HepG2 (cell line): Measurements from ENCODE around the gene PLEKHG5. TPM values are rescaled to one million over a fixed set of nuclear protein-coding genes. Genes with fewer than 3 reads are reported as not detected.

ENCODE experiments used
- ARHGAP35 ChIP-seq: sonication (generic); formaldehyde crosslinking; IDR thresholded peaks from 2 replicates; pipeline ENCODE4 v1.9.0; 2022; ENCODE audit warnings: mild to moderate bottlenecking, inconsistent platforms, moderate library complexity, missing genetic modification reagents, borderline replicate concordance
- ARID5B ChIP-seq: IDR thresholded peaks from 2 replicates; pipeline ENCODE4 v1.4.0; 2020; ENCODE audit warnings: mild to moderate bottlenecking, missing genetic modification reagents
- CEBPG ChIP-seq: IDR thresholded peaks from 2 replicates; pipeline ENCODE4 v1.6.1; 2016
- DRAP1 ChIP-seq: IDR thresholded peaks from 2 replicates; pipeline ENCODE4 v1.6.1; 2016; ENCODE audit warnings: missing genetic modification reagents, missing compliant biosample characterization
- ESRRA ChIP-seq: sonication (generic); formaldehyde crosslinking; IDR thresholded peaks from 2 replicates; pipeline ENCODE4 v1.5.1; 2020; ENCODE audit warnings: mild to moderate bottlenecking, low read depth, missing genetic modification reagents
- GATAD2A ChIP-seq: IDR thresholded peaks from 2 replicates; pipeline ENCODE4 v1.6.1; 2016
- HBP1 ChIP-seq: IDR thresholded peaks from 2 replicates; pipeline ENCODE4 v1.6.1; 2016; ENCODE audit warnings: low read depth, control low read depth
- HNF4A ChIP-seq: sonication (generic); formaldehyde crosslinking; IDR thresholded peaks from 2 replicates; pipeline ENCODE4 v1.4.0; 2020; ENCODE audit warnings: missing genetic modification reagents
- HNRNPL ChIP-seq: fragments of 200-400 bp; formaldehyde crosslinking; IDR thresholded peaks from 2 replicates; pipeline ENCODE4 v1.6.1; 2017; ENCODE audit warnings: mild to moderate bottlenecking, low read depth, low read length
- LCORL ChIP-seq, 2 experiments: fragments of 450-650 bp in 1 of 2; sonication (generic) in 1 of 2; formaldehyde crosslinking in 1 of 2; IDR thresholded peaks; 2 replicates each; pipeline versions ENCODE4 v1.5.0 to v1.6.1; 2017 to 2020; ENCODE audit warnings: antibody characterized with exemption in 1 of 2, missing genetic modification reagents in 1 of 2
- RBFOX2 ChIP-seq: fragments of 200-400 bp; formaldehyde crosslinking; IDR thresholded peaks from 2 replicates; pipeline ENCODE4 v1.6.1; 2017; ENCODE audit warnings: low read depth, mild to moderate bottlenecking, low read length
- UBTF ChIP-seq: sonication (generic); formaldehyde crosslinking; IDR thresholded peaks from 2 replicates; pipeline ENCODE4 v1.4.0; 2020; ENCODE audit warnings: mild to moderate bottlenecking, missing genetic modification reagents
- ZNF281 ChIP-seq: sonication (generic); formaldehyde crosslinking; IDR thresholded peaks from 2 replicates; pipeline ENCODE4 v1.4.0; 2020; ENCODE audit warnings: missing genetic modification reagents, borderline replicate concordance
- ZNF331 ChIP-seq: sonication (generic); formaldehyde crosslinking; IDR thresholded peaks from 2 replicates; pipeline ENCODE4 v1.4.0; 2020; ENCODE audit warnings: missing genetic modification reagents
- ZNF607 ChIP-seq: sonication (generic); formaldehyde crosslinking; IDR thresholded peaks from 2 replicates; pipeline ENCODE4 v1.5.1; 2020; ENCODE audit warnings: missing genetic modification reagents, mild to moderate bottlenecking, borderline replicate concordance
- ZNF782 ChIP-seq: sonication (generic); formaldehyde crosslinking; IDR thresholded peaks from 2 replicates; pipeline ENCODE4 v1.4.0; 2020; ENCODE audit warnings: missing genetic modification reagents, mild to moderate bottlenecking, borderline replicate concordance
- polyA plus RNA-seq, 8 experiments: library from polyadenylated mRNA; depleted of rRNA in 3 of 8; stranded (reverse) in 7 of 8; unstranded in 1 of 8; fragments of >200 nt; fragmentation: Illumina TruSeq in 4 of 8; extraction: Trizol in 4 of 8; gene quantifications; 2 replicates each; pipeline versions ENCODE4 v1.2.1 to v1.2.3, GENCODE V29; 2011 to 2016; ENCODE audit warnings: low read depth in 4 of 8, missing spikeins in 1 of 8, mixed read lengths in 1 of 8; ENCODE audit not compliant: insufficient read depth in 1 of 8
- total RNA-seq, 5 experiments: library from RNA; depleted of rRNA; stranded (reverse); fragments of >200 nt; fragmentation: Illumina TruSeq; extraction: Trizol; gene quantifications; 2 replicates each; pipeline ENCODE4 v1.2.3, GENCODE V29; 2016; ENCODE audit warnings: low read depth in 1 of 5

The PLEKHG5 gene
- total and polyA plus RNA-seq, 2 of the 13 experiments (the other 11 are each of a cell fraction or from before 2014, with no cell fraction given), result 1.9 to 3.5 TPM

- TF ChIP-seq HBP1 (CRISPR knock-in tag) (0 out of 2 replicates have a peak, but pooled peaks have one; percentile 41), RBFOX2 (peak; percentile 51; the same call in 1 of the 2 replicates), LCORL (IDR thresholded peaks at IDR 0.05) (no peak), LCORL (CRISPR knock-in tag; IDR thresholded peaks at IDR 0.05) (0 out of 2 replicates have a peak, but pooled peaks have one; percentile 22), ZNF607 (CRISPR knock-in tag) (0 out of 2 replicates have a peak, but pooled peaks have one; percentile 35), HNF4A (CRISPR knock-in tag) (no peak), GATAD2A (CRISPR knock-in tag) (peak; percentile 68), DRAP1 (peak; percentile 78), ARHGAP35 (CRISPR knock-in tag) (no peak), UBTF (CRISPR knock-in tag) (peak; percentile 28), ZNF782 (CRISPR knock-in tag) (0 out of 2 replicates have a peak, but pooled peaks have one; percentile 38), ESRRA (CRISPR knock-in tag) (no peak), ARID5B (CRISPR knock-in tag) (peak; percentile 60), ZNF281 (no peak), HNRNPL (peak; percentile 95), ZNF331 (CRISPR knock-in tag) (0 out of 2 replicates have a peak, but pooled peaks have one; percentile 28), CEBPG (peak; percentile 6; the same call in 1 of the 2 replicates)
Measured at GRCh38 chr1:6445062-6445763, 46.3 kb downstream of the PLEKHG5 start (continued).
